HG03159 (cell line): ENCODE results near the gene TCF25.
"Not testable (repeated sequence)": the region's sequence is repeated elsewhere in the genome, so short reads cannot be mapped to it uniquely, and the experiment has no call there.

Experiments used
- ATAC-seq: cut with Tn5 transposase; IDR thresholded peaks from one replicate; pipeline ENCODE4 v1.9.1; 2021; ENCODE audit warnings: mild to moderate bottlenecking, moderate library complexity; ENCODE audit not compliant: unreplicated experiment

TCF25 gene, protein sequence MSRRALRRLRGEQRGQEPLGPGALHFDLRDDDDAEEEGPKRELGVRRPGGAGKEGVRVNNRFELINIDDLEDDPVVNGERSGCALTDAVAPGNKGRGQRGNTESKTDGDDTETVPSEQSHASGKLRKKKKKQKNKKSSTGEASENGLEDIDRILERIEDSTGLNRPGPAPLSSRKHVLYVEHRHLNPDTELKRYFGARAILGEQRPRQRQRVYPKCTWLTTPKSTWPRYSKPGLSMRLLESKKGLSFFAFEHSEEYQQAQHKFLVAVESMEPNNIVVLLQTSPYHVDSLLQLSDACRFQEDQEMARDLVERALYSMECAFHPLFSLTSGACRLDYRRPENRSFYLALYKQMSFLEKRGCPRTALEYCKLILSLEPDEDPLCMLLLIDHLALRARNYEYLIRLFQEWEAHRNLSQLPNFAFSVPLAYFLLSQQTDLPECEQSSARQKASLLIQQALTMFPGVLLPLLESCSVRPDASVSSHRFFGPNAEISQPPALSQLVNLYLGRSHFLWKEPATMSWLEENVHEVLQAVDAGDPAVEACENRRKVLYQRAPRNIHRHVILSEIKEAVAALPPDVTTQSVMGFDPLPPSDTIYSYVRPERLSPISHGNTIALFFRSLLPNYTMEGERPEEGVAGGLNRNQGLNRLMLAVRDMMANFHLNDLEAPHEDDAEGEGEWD

DNA sequence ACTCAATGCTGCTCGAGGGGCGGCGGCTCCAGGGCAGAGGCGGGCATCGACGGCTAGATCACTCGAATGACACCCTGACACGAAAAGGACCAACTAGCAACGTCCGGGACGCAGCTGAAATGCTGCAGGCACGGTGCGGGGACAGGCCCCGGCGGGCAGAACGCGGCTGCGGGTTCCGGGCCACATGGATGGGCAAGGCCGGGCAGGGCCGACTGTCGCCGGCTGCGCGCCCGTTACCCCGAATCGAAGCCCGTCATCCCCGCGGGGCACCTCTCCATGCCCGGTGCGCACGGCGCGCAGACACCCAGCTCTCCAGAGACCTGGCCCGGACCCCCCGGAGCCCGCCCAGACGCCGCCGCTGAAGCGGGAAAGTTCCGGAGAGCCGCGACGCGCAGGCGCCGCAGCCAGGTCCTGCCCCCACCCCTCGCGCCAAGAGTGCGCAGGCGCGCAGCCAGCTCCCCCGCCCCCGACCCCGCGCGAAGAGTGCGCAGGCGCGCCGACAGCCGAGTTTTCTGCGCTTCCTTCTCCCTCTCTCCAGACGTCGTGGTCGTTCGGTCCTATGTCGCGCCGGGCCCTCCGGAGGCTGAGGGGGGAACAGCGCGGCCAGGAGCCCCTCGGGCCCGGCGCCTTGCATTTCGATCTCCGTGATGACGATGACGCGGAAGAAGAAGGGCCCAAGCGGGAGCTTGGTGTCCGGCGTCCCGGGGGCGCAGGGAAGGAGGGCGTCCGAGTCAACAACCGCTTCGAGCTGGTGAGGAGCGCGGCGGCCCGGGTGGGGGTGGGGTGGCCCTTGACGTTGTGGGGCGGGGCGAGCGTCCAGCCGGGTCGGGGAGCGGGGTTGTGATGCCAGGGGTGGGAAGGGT is at the start of gene TCF25:
TCF25 (plus strand) TSS at position 484 of the 863 bp plus-strand sequence; CDS start at position 560, 76 bp downstream.
- peak; percentile 42 for ATAC-seq

DNA sequence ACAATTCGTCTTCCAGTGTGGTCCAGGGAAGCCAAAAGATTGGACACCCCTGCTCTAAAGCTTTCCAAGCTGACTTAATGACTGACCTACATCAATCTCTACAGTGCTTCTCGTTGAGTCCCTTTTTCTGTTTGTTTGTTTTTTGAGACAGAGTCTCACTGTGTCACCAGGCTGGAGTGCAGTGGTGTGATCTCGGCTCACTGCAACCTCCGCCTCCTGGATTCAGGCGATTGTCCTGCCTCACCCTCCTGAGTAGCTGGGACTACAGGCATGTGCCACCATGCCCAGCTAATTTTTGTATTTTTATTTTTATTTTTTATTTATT is 49.6 kb upstream of the TCF25 start:
- not testable (repeated sequence) for ATAC-seq

DNA sequence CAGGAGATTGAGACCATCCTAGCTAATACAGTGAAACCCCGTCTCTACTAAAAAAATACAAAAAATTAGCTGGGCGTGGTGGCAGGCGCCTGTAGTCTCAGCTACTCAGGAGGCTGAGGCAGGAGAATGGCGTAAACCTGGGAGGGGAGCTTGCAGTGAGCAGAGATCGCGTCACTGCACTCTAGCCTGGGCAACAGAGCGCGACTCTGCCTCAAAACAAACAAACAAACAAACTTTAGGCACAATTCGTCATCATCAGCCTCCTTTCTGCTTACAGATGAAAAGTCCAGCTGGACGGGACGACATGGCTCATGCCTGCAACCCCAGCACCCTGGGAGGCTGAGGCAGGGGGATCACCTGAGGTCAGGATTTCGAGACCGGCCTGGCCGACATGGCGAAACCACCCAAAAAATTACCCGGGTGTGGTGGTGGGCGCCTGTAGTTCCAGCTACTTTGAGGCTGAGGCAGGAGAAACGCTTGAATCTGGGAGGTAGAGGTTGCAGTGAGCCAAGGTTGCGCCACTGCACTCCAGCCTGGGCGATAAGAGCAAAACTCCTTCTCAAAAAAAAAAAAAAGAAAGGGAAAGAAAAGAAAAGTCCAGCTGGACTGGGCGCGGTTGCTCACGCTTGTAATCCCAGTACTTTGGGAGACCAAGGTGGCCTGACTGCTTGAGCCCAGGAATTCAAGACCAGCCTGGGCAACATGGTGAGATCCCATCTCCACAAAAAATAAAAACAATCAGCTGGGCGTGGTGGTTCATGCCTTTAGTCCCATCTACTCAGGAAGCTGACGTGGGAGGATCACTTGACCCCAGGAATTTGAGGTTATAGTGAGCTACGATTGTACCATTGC is 46.6 kb upstream of the TCF25 start:
- ATAC-seq, result no peak

DNA sequence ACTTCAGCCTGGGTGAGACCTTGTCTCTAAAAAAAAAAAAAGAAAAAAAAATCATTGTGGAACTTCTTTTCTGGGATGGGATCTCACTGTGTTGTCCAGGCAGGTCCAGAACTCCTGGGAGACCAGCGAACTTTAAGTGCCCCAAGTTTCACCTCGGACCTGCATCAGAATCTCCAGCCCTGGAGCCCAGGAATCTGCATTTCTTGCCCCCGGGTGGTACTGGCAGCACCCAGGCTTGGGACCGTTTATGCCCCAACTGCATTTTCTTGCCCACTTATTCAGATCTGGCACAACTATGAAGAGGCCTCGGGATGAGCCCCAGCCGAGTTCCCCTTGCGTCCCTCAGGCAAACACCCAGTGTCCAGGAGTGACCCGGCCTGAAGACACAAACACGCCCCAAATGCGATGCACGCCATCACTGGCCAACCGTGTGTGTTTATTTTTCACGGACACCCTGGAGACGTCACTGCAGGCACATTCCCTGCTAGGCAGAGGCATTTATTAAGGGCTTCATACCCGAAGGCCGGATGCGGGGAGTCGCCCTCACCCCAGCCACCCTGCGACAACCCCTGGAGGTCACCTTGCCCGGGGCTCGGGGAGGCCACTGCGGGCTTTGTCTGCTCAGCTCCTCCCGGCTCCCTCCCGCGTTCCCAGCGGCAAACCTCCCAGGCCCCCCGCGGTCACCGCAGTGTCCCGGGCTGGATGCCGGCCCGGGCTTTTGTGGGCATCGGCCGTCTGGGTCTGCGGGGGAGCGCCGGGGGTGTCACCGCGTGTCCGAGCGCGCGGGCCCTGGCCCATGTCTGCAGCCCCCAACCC is 45.8 kb upstream of the TCF25 start:
- ATAC-seq, result no peak

DNA sequence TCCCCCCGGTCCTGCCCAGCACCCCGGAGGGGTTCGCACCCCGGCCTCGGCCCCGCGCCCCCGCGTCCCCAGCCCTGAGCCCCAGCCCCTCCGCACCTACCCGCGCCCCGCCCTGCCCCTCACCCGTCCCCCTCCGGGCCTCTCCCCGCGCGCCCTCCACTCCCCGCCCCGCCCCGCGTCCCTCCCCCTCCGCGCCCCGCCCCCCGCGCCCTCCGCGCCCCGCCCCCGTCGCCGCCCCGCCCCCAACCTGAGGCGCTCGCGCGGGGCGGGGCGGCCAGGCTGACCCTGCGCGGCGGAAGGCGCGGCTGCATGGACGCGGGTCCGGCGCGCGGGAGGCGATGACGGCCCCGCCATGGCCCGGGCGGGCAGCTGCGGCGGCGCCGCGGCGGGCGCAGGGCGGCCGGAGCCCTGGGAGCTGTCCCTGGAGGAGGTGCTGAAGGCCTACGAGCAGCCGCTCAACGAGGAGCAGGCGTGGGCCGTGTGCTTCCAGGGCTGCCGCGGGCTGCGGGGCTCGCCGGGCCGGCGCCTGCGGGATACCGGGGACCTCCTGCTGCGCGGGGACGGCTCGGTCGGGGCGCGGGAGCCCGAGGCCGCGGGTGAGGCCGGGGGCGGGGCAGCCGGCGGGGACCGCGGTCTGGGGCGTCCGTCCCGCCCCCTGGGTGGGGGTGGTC is 45.1 kb upstream of the TCF25 start, which contains the start of gene SPIRE2:
SPIRE2 (plus strand) TSS at position 277 of the 671 bp plus-strand sequence; CDS start at position 353, 76 bp downstream.
- no peak for ATAC-seq

DNA sequence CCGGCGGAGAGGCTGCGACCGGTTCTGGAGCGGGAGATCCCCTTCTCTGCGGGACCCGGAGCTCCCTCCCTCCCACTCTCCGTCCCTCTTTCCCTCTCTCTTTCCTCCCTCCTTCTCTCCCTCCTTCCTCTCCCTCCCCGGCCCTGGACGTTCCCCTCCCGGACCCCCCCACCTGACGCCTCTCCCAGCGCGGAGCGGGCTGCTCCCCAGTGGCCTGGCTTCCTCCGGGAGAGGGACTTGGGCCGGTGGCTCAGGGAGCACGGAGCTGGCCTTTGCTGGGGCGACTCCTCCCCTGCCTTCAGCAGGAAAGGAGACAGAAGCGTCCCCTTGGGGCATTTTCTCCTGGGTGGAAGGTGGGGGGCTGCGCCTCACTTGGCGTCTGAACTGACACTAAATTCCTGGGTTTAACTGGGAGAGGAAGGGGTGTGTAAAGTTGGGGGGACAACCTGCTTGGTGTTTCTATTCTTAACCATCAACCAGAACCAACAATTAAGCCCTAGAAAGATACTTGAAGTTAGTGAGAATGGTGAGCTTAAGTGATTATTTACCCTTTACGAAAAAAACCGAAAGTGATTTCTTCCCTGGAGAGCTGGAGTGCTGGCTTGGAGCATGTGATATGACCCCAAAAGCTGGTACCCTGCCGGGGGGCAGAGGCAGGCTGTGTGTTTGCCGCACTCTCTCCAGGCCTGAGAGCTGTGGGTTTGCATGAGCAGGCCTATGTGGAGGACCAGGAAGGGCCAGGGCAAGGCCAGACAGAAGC is 44.3 kb upstream of the TCF25 start:
- ATAC-seq, result no peak

DNA sequence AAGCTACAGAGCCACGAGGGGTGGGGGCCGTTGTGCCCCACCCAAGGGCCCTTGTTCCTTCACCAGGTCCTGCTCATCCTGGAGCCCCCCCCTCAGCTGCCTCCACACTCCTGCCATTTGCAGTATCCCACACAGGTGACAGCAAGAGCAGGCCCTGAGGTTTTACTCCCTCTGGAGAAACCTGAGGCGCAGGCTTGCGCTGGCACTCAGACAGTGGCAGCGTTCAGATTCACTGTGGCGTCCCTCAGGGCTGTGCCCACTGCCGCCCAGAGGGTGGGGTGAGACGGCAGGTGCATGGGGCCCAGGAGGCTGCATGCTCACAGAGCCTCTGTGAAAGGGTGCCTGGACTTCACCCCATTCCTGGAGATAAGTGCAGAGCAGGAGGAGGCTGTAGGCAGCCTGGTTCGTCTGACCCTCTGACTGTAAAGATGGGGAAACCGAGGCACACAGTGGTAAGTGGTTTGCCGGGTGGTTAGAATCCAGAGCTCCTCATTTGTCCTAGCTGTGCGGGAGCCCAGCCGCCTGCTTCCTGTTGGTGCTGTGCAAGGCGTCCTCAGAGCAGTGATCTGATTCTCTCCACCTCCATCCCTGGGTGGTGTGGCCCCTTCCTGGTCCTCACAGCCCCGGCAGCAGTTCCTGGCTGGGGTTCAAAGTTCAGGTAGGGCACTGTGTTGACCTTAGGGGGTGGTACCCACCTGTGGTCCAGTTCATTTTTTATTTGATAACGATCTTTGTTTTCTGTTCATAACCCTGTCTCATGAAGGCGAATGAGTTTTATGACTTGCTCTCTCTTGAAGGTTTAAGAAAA is 43.6 kb upstream of the TCF25 start:
- ATAC-seq, result no peak

DNA sequence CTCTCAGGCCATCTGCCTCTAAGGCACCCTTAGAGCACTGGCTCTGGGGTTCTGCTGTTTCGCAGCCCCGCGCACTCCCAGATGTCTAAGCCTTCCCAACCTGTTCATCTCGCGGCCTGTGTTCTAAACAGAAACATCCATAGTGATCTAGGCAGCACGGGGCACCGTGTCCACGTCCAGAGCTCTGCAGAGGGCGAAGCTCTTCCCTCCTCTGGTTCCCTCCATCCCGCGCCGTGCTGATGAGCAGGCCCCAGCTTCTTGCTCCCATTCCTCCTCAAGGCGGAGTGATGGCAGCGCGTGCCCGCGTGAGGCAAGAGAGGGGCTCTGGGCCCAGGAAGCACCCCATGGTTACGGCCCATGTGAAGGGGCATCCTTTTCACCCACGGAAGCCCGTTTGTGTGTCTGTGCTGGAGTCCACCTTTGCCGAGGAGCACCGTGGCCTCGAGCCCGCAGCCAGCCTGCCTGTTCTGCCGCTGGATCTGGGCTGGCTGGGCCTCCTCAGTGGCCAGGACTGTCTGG is 41.5 kb upstream of the TCF25 start:
- no peak for ATAC-seq

DNA sequence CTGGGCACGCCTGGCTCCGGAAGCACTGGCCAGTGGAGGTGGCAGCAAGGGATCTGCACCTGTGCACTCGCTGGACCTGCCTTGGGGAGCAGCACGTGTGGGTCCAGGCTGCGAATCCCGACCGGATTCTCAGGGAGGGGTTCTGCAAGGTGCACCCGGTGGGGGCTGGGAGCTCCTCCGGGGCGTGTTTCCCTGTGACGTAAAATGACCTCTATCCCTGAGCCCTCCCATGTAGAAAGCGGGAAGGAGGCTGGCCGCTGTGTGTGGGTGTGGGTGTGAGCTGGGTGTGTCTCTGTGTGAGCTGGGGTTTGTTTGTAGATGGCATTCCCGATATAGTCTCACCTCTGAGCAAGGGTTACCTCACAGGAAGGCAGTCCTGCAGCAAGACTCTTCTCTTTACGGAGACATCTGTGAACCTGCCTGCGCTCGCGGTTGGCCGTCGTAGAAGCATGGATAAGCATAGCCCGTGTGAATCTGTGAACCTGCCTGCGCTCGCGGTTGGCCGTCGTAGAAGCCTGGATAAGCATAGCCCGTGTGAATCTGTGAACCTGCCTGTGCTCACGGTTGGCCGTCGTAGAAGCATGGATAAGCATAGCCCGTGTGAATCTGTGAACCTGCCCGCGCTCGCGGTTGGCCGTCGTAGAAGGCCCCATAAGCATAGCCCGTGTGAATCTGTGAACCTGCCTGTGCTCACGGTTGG is 39.6 kb upstream of the TCF25 start:
- ATAC-seq, result not testable (repeated sequence)

DNA sequence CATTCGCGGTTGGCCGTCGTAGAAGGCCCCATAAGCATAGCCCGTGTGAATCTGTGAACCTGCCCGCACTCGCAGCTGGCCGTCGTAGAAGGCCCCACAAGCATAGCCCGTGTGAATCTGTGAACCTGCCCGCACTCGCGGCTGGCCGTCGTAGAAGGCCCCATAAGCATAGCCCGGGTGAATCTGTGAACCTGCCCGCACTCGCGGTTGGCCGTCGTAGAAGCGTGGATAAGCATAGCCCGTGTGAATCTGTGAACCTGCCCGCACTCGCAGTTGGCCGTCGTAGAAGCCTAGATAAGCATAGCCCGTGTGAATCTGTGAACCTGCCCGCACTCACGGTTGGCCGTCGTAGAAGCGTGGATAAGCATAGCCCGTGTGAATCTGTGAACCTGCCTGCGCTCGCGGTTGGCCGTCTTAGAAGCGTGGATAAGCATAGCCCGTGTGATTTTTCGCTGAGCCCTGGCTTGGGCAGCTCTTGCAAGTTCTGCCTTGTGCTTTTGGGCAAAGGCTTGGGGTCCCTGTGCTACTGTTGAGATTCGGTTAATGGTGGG is 38.5 kb upstream of the TCF25 start:
- ATAC-seq, result not testable (repeated sequence)

DNA sequence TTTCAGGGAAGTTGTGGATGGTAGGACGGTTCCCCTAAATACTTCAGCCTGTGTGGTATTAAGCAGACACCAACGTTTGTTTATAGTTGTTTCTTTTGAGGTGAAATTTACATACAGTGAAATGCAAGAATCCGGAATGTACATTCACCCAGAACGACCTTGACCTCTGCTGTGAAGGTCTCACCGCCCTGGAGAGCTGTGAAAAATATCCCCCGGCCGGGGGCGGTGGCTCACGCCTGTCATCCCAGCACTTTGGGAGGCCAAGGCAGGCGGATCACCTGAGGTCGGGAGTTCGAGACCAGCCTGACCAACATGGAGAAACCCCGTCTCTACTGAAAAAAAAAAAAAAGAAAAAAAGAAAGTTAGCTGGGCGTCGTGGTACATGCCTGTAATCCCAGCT is 36.9 kb upstream of the TCF25 start:
- not testable (repeated sequence) for ATAC-seq

DNA sequence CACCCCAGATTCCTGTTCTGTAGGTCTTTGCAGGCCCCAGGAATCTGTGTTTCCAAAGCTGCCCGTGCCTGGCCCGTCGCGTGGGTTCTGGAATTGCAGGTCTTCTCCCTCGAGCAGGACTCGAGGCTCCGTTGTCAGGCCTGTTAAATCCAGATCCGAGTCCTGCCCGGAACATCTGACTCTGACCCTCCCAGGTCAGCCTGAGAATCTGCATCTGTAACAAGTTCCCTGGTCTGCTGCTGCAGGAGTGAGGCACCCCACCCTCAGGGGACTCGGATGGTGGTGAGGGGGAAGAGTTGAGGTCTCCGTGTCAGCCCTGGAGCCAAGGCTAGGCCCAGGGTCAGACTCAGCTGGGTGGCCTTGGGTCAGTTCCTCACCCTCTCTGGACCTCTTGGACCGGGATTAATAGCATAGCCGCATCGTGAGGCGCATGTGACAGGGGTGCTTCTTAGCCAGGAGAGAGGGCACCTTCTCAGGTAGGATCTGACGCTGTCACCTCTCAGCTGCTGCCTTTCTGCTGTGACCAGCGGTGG is 36.3 kb upstream of the TCF25 start:
- no peak for ATAC-seq

DNA sequence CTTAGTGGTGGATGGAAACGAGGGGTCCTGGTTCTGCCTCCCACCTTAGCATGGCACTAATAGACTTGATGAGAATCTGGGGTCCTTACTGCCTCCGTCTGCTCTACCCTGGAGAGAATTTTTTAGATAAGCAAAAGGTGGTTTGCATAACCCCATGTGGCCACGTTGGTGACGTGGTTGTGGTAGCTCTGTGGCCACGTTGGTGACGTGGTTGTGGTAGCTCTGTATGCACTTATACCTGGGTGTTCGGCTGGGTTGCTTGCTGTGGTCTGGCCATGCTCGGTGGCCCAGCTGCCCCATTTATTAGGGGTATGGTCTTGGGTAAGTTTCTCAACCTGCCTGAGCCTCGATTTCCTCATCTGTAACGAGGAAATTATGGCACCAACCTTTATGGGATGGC is 32.1 kb upstream of the TCF25 start:
- ATAC-seq, result no peak

DNA sequence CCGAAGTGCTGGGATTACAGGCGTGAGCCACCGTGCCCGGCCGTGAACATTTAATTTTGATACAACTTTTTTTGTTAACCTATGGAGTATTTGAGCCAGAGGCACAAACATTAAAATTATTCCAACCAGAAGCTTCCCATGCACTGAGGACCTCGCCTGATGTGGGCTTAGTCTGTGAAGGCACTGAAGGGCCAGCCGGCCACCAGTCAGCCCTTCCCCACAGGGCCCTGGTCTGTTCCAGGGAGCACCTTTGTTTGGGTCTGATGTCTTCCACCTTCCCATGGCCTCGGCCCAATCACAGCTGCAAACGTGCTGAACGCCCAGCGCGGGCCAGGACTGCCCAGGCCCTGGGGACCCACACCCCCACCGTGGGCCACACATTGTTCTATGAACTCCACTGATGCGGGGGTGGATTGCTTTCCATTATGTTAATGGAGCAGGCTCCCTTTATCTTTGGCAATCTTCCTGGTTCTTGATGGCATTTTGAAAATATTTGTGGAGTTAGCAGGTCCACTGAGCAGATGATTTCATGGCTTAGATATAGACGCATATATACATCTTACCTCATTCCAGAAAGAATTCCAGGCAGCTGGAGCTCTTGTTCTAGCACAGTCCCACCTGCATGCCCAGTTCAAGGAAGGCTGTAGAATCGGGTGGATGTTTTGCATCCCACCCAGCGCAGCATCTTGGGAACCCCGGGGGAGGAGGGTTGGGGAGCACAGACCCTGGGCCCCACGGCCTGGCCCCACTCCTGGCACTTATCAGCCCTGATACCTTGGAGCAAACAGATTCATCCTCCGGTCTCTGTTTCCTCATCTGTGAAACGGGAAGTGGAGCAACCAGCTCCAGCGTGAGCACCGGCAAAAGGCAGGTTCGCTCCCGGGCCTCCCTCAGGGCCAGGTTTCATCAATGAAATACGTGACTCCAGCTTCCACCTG is 30.7 kb upstream of the TCF25 start:
- ATAC-seq, result no peak
